Calu3 (cell line): ENCODE results near the gene BRD4. TPM values are rescaled to one million over a fixed set of nuclear protein-coding genes. Genes with fewer than 3 reads are reported as not detected.

Source experiments
- Bru-seq: library from RNA; stranded (reverse); fragments of 400-500 nt; gene quantifications from one replicate; lab custom pipeline; 2021; lab: Mats Ljungman, UMichigan
- BruChase-seq, 2 experiments: library from RNA; stranded (reverse); fragments of 400-500 nt; gene quantifications; one replicate each; lab custom pipeline; 2021; lab: Mats Ljungman, UMichigan
- BruUV-seq: library from RNA; stranded (reverse); fragments of 400-500 nt; replicated peaks from 2 replicates; lab custom pipeline; 2021; lab: Mats Ljungman, UMichigan
- CTCF ChIA-PET: fragments of 300-600 bp; sonication (Branson Sonifier 250); formaldehyde crosslinking; loops from one replicate; lab custom pipeline; 2022; ENCODE audit warnings: antibody characterized with exemption; lab: Charles Lee
- DNase-seq: peaks from one replicate; pipeline ENCODE4 v3.0.0; 2022
- H3K27ac Mint-ChIP-seq: one replicate; pipeline ENCODE4 v1.8.0; 2022; ENCODE audit warnings: mixed read lengths; ENCODE audit not compliant: unreplicated experiment
- H3K27me3 Mint-ChIP-seq: one replicate; pipeline ENCODE4 v1.8.0; 2022; ENCODE audit warnings: mixed read lengths; ENCODE audit not compliant: unreplicated experiment
- H3K36me3 Mint-ChIP-seq: one replicate; pipeline ENCODE4 v1.8.0; 2022; ENCODE audit warnings: mild to moderate bottlenecking, moderate library complexity, mixed read lengths; ENCODE audit not compliant: insufficient read depth, unreplicated experiment
- H3K4me1 Mint-ChIP-seq: one replicate; pipeline ENCODE4 v1.8.0; 2022; ENCODE audit warnings: mild to moderate bottlenecking, low read depth, mixed read lengths; ENCODE audit not compliant: unreplicated experiment
- H3K4me3 Mint-ChIP-seq: one replicate; pipeline ENCODE4 v1.8.0; 2022; ENCODE audit warnings: mild to moderate bottlenecking, low read depth, moderate library complexity, mixed read lengths; ENCODE audit not compliant: unreplicated experiment
- H3K9me3 Mint-ChIP-seq: one replicate; pipeline ENCODE4 v1.8.0; 2022; ENCODE audit warnings: low read depth, mixed read lengths; ENCODE audit not compliant: unreplicated experiment
- CTCF ChIP-seq: fragments of 200-600 bp; IDR thresholded peaks from one replicate; pipeline ENCODE4 v1.8.0; 2022; ENCODE audit warnings: antibody characterized with exemption; ENCODE audit not compliant: unreplicated experiment
- intact Hi-C: fragments of 100-400 bp; cut with micrococcal nuclease; formaldehyde crosslinking; loops from one replicate; pipeline ENCODE4 v1.10.0; 2022; ENCODE audit not compliant: unreplicated experiment
- long read RNA-seq: library from polyadenylated mRNA; stranded (forward); transcript quantifications from one replicate; pipeline ENCODE4 v2.0.0, GENCODE V29; 2022
- total RNA-seq: library from RNA; stranded (reverse); gene quantifications from 2 replicates; pipeline ENCODE4 v1.2.3, GENCODE V29; 2022

BRD4 gene
- total RNA-seq (92.2 and 93.9 TPM in 2 replicates), Bru-seq, nascent RNA (percentile 89 among the genes with signal in this experiment), BruChase-seq, experiment 1, labeled RNA remaining after a 6-hour chase (percentile 94 among the genes with signal in this experiment), BruChase-seq, experiment 2, labeled RNA remaining after a 2-hour chase (percentile 91 among the genes with signal in this experiment)
- long read RNA-seq, partial matches to known transcripts = 17 of 24 reads
- long read RNA-seq, other reads (novel, unspliced or antisense) = 3 of 24 reads

DNA sequence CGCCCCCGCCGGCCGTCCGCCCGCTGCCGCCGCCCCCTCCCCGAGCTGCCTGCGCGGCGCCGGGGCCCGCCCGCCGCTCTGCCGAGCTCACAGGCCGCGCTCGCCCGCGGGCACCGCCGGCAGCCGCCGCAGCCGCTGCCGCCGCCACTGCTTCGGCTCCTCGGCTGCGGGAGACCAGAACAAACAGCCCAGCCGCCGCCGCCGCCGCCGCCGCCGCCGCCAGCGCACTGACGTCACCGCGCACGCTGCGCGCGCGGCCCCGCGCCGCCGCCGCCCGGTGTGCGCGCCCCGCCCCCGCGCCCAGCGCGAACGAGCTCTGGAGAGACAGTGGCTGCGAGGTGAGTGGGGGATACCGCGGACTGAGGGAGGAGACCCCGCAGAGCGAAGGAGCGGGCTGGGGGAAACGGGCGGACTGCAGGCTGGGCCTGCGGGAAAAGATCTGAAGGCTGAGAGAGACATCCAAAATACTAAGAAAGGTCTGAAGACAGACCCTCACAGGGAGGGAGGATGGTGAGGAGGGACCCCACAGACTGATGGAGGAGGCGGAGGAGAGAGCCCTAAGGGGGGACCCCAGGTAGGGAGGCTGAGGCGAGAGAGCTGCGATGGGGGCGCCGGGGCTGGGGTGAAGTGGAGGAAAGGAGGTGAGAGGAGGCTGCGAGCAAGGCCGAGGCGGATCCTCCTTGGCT lies at the start of gene BRD4:
Gene BRD4, minus strand, starts transcription at position 229 of the 686 bp plus-strand sequence. CDS start 59,440 bp downstream, outside the sequence.
- DNase-seq = peak; percentile 70
- H3K4me1 Mint-ChIP-seq = peaks cover 13% of the 10 kb centered on the region
- intact Hi-C loops = no loop called here

GRCh38 chr19:15381864-15382263 lies 49.5 kb upstream of the BRD4 start:
- Mint-ChIP-seq H3K4me3 (no peak overlapping the region), H3K4me1 (no peaks in the 10 kb centered on the region), H3K27ac (no peak overlapping the region), H3K36me3 (peaks cover 39% of the 10 kb centered on the region), H3K27me3 (no peaks in the 10 kb centered on the region), H3K9me3 (no peaks in the 10 kb centered on the region)
- TF ChIP-seq CTCF = no peak
- CTCF ChIA-PET = interaction anchor here (0.7 kb wide), 1 partner anchor 16 kb away, joined by 3 read pairs; no protein-coding TSS in a partner anchor
- DNase-seq = no peak
- intact Hi-C loops = no loop called here
- BruUV-seq = no TSS peak

More for the DNA sequence above, at the start of gene BRD4:
- H3K9me3 Mint-ChIP-seq = no peaks in the 10 kb centered on the region
- H3K27ac Mint-ChIP-seq = peak within 1 kb of the TSS; percentile 93
- peaks cover 36% of the 10 kb centered on the region for H3K36me3 Mint-ChIP-seq
- BruUV-seq = no TSS peak
- H3K4me3 Mint-ChIP-seq = peak within 1 kb of the TSS; percentile 99
- H3K27me3 Mint-ChIP-seq = no peaks in the 10 kb centered on the region
- TF ChIP-seq CTCF = no peak
- CTCF ChIA-PET = interaction anchor here (0.5 to 0.7 kb wide), 2 partner anchors 38 to 136 kb away, joined by 3 read pairs; no protein-coding TSS in a partner anchor

GRCh38 chr19:15381429-15381828 lies 49.1 kb upstream of the BRD4 start:
- no peak for DNase-seq
- Mint-ChIP-seq H3K4me3 (no peak overlapping the region), H3K9me3 (no peaks in the 10 kb centered on the region), H3K27me3 (no peaks in the 10 kb centered on the region), H3K36me3 (peaks cover 44% of the 10 kb centered on the region), H3K4me1 (no peaks in the 10 kb centered on the region), H3K27ac (no peak overlapping the region)
- CTCF ChIA-PET = no interaction called here
- TF ChIP-seq CTCF = no peak
- no TSS peak for BruUV-seq
- intact Hi-C loops = no loop called here

- H3K4me3 Mint-ChIP-seq = peak overlapping the region; percentile 77
- no peaks in the 10 kb centered on the region for H3K4me1 Mint-ChIP-seq
- peak; percentile 54 for DNase-seq
- no peak for TF ChIP-seq CTCF
- intact Hi-C loops = loop anchor here (2.0 kb wide), 1 partner anchor 39 kb away; the partner anchor contains the start of gene AKAP8L
- no TSS peak for BruUV-seq
- H3K27me3 Mint-ChIP-seq = no peaks in the 10 kb centered on the region
- peak overlapping the region; percentile 98 for H3K27ac Mint-ChIP-seq
- H3K9me3 Mint-ChIP-seq = no peaks in the 10 kb centered on the region
- CTCF ChIA-PET = interaction anchor here (0.9 kb wide), 2 partner anchors 39 to 100 kb away, joined by 3 to 4 read pairs; partner anchors contain the start of gene AKAP8L
- peaks cover 44% of the 10 kb centered on the region for H3K36me3 Mint-ChIP-seq
These were observed 47.8 kb upstream of the BRD4 start for GRCh38 chr19:15379999-15380647.
